CD14-positive monocyte (primary cell): ENCODE measurements around the gene PLEK2. TPM values are rescaled to one million over a fixed set of nuclear protein-coding genes. Genes with fewer than 3 reads are reported as not detected.

ENCODE experiments used
- DNase-seq, 3 donors: peaks; one replicate each; pipeline ENCODE4 v3.0.0-alpha.2; 2011 to 2022
- H2AFZ ChIP-seq: 2 replicates; pipeline ENCODE4 v1.6.0; 2012; ENCODE audit warnings: mild to moderate bottlenecking, low read depth, low read length, inconsistent platforms; ENCODE audit not compliant: insufficient read depth, poor library complexity, severe bottlenecking
- H3K27ac ChIP-seq, 2 donors: 1 replicate in 1 of 2; 2 replicates in 1 of 2; pipeline ENCODE4 v1.5.1; 2012 to 2013; ENCODE audit warnings: low read length in 2 of 2, control low read depth in 1 of 2, inconsistent platforms in 1 of 2, low read depth in 1 of 2, mild to moderate bottlenecking in 1 of 2
- H3K27me3 ChIP-seq, 2 donors: one replicate each; pipeline versions ENCODE4 v1.6.0 to v1.6.1; 2011 to 2013; ENCODE audit warnings: low read length in 2 of 2; ENCODE audit not compliant: control insufficient read depth in 2 of 2, insufficient read depth in 2 of 2
- H3K36me3 ChIP-seq, 2 donors: replicated peaks in 1 of 2; 1 replicate in 1 of 2; 2 replicates in 1 of 2; pipeline versions ENCODE4 v1.5.1 to v1.6.1; 2012 to 2013; ENCODE audit warnings: low read length in 2 of 2, control low read depth in 1 of 2, inconsistent platforms in 1 of 2, mild to moderate bottlenecking in 1 of 2; ENCODE audit not compliant: insufficient read depth in 2 of 2, control insufficient read depth in 1 of 2
- H3K4me1 ChIP-seq, 2 donors: 1 replicate in 1 of 2; 2 replicates in 1 of 2; pipeline versions ENCODE4 v1.5.1 to v1.6.1; 2012 to 2013; ENCODE audit warnings: low read length in 2 of 2, control low read depth in 1 of 2, inconsistent platforms in 1 of 2, mild to moderate bottlenecking in 1 of 2, moderate library complexity in 1 of 2; ENCODE audit not compliant: insufficient read depth in 2 of 2, control insufficient read depth in 1 of 2
- H3K4me2 ChIP-seq: replicated peaks from 2 replicates; pipeline ENCODE3; 2012; ENCODE audit warnings: low read length, moderate library complexity, mild to moderate bottlenecking; ENCODE audit not compliant: poor library complexity, severe bottlenecking; ENCODE audit errors: extremely low read depth
- H3K4me3 ChIP-seq, 3 experiments: fragments of 200-600 bp in 1 of 3; sonication (generic) in 1 of 3; replicated peaks in 1 of 3; 1 replicate in 2 of 3; 2 replicates in 1 of 3; pipeline ENCODE4 v1.5.1; 2011 to 2013; ENCODE audit warnings: low read length in 3 of 3, mild to moderate bottlenecking in 3 of 3, control low read depth in 2 of 3, low read depth in 2 of 3, inconsistent platforms in 1 of 3, moderate library complexity in 1 of 3
- H3K79me2 ChIP-seq: 2 replicates; pipeline ENCODE4 v1.6.0; 2012; ENCODE audit warnings: mild to moderate bottlenecking, control low read depth, inconsistent platforms, low read length, moderate library complexity; ENCODE audit not compliant: insufficient read depth
- H3K9ac ChIP-seq: 2 replicates; pipeline ENCODE4 v1.6.0; 2017; ENCODE audit warnings: low read length, mild to moderate bottlenecking; ENCODE audit not compliant: insufficient read depth, poor library complexity, severe bottlenecking
- H3K9me3 ChIP-seq, 2 donors: replicated peaks in 1 of 2; 1 replicate in 1 of 2; 2 replicates in 1 of 2; pipeline versions ENCODE4 v1.5.1 to v1.6.1; 2012 to 2013; ENCODE audit warnings: low read length in 2 of 2, control low read depth in 1 of 2; ENCODE audit not compliant: control insufficient read depth in 1 of 2, insufficient read depth in 1 of 2
- H4K20me1 ChIP-seq: 2 replicates; pipeline ENCODE4 v1.6.0; 2012; ENCODE audit warnings: mild to moderate bottlenecking, low read length, control low read depth, moderate library complexity; ENCODE audit not compliant: insufficient read depth
- H3K27ac Mint-ChIP-seq, 7 donors: one replicate each; pipeline ENCODE4 v1.8.0; 2020; ENCODE audit warnings: mild to moderate bottlenecking in 7 of 7, mixed read lengths in 7 of 7, moderate library complexity in 6 of 7, inconsistent platforms in 2 of 7
- H3K27me3 Mint-ChIP-seq, 3 donors: one replicate each; pipeline ENCODE4 v1.8.0; 2021 to 2022; ENCODE audit warnings: low read depth in 3 of 3, mild to moderate bottlenecking in 3 of 3, mixed read lengths in 3 of 3, moderate library complexity in 3 of 3, inconsistent platforms in 1 of 3
- H3K36me3 Mint-ChIP-seq, 2 donors: one replicate each; pipeline ENCODE4 v1.8.0; 2020; ENCODE audit warnings: mixed read lengths in 2 of 2, inconsistent platforms in 1 of 2, mild to moderate bottlenecking in 1 of 2
- H3K4me1 Mint-ChIP-seq: one replicate; pipeline ENCODE4 v1.8.0; 2020; ENCODE audit warnings: mild to moderate bottlenecking, mixed read lengths
- H3K4me3 Mint-ChIP-seq, 2 donors: one replicate each; pipeline ENCODE4 v1.8.0; 2020; ENCODE audit warnings: mild to moderate bottlenecking in 2 of 2, mixed read lengths in 2 of 2, moderate library complexity in 1 of 2
- H3K9me3 Mint-ChIP-seq, 7 donors: one replicate each; pipeline ENCODE4 v1.8.0; 2020 to 2022; ENCODE audit warnings: mixed read lengths in 7 of 7, mild to moderate bottlenecking in 6 of 7, moderate library complexity in 6 of 7, inconsistent platforms in 2 of 7
- CTCF ChIP-seq: fragments of 200-600 bp; IDR thresholded peaks from one replicate; pipeline ENCODE4 v1.8.0; 2022; ENCODE audit warnings: antibody characterized with exemption, mild to moderate bottlenecking
- WGBS: methylation state at CpG from one replicate; pipeline ENCODE4 v1.1.5; 2013; ENCODE audit warnings: missing lambda C conversion rate; ENCODE audit not compliant: insufficient coverage; 5-methylcytosine and 5-hydroxymethylcytosine counted together
- intact Hi-C, 2 donors: fragments of 100-400 bp; cut with micrococcal nuclease; formaldehyde crosslinking; loops; one replicate each; pipeline versions ENCODE4 v1.15.0 to v1.15.1; 2023
- polyA plus RNA-seq, 3 donors: library from polyadenylated mRNA; depleted of rRNA in 1 of 3; unstranded in 2 of 3; stranded (reverse) in 1 of 3; fragments of 300-500 nt in 2 of 3; fragments of >200 nt in 1 of 3; fragmentation: Illumina TruSeq in 2 of 3; gene quantifications; 1 replicate in 2 of 3; 2 replicates in 1 of 3; pipeline ENCODE4 v1.2.3, GENCODE V29; 2012 to 2021

Gene PLEK2
- polyA plus RNA-seq, 3 donors = 0.20 TPM; not detected in 2

- Mint-ChIP-seq H3K4me3 (no peak overlapping the region), H3K36me3 (no peaks in the 10 kb centered on the region), H3K9me3 (peaks cover 0 to 1% (median 0%) of the 10 kb centered on the region in 7 donors), H3K27me3 (peaks cover 3 to 11% (median 10%) of the 10 kb centered on the region in 3 donors), H3K4me1 (no peaks in the 10 kb centered on the region), H3K27ac (no peak overlapping the region)
- Histone ChIP-seq H3K4me2 (no peak overlapping the region), H3K4me1 (no peaks in the 10 kb centered on the region), H3K36me3 (no peaks in the 10 kb centered on the region), H3K79me2 (no peaks in the 10 kb centered on the region), H4K20me1 (no peaks in the 10 kb centered on the region), H3K9me3 (no peaks in the 10 kb centered on the region), H3K27me3 (no peaks in the 10 kb centered on the region), H3K27ac (no peak overlapping the region), H3K4me3 (no peak overlapping the region), H3K9ac (no peak overlapping the region), H2AFZ (no peak overlapping the region)
- 94% methylated on average over 8 of the region's 9 CpGs for WGBS
- no peak for TF ChIP-seq CTCF
- intact Hi-C loops = no loop called here
- no peak for DNase-seq
These were observed 14.4 kb downstream of the PLEK2 start for GRCh38 chr14:67397536-67397935.

GRCh38 chr14:67396381-67396970 lies 15.5 kb downstream of the PLEK2 start:
- intact Hi-C loops = no loop called here
- Mint-ChIP-seq H3K4me1 (no peaks in the 10 kb centered on the region), H3K27me3 (peaks cover 3 to 11% (median 10%) of the 10 kb centered on the region in 3 donors), H3K36me3 (no peaks in the 10 kb centered on the region), H3K4me3 (no peak overlapping the region), H3K9me3 (peaks cover 0 to 1% (median 0%) of the 10 kb centered on the region in 7 donors), H3K27ac (no peak overlapping the region)
- DNase-seq = no peak
- Histone ChIP-seq H3K79me2 (no peaks in the 10 kb centered on the region), H3K4me3 (no peak overlapping the region), H4K20me1 (no peaks in the 10 kb centered on the region), H3K36me3 (no peaks in the 10 kb centered on the region), H3K27ac (no peak overlapping the region), H3K27me3 (no peaks in the 10 kb centered on the region), H3K4me2 (no peak overlapping the region), H2AFZ (no peak overlapping the region), H3K9me3 (no peaks in the 10 kb centered on the region), H3K9ac (no peak overlapping the region), H3K4me1 (no peaks in the 10 kb centered on the region)
- TF ChIP-seq CTCF = no peak
- WGBS = 90% methylated on average over 2 of the region's 2 CpGs
